ENCODE data around the gene GSTT2.
"Not testable (repeated sequence)": the region's sequence is repeated elsewhere in the genome, so short reads cannot be mapped to it uniquely, and the experiment has no call there.

GSTT2 gene

GRCh38 chr22:23979557-23980240 lies at the start of gene GSTT2:
Gene GSTT2, plus strand, starts transcription at chr22:23980134.
- DNase-seq (ENCODE audit: low read depth, low spot score); H3K27ac ChIP-seq: not testable (repeated sequence)

GRCh38 chr22:23938328-23939016 lies 41.5 kb upstream of the GSTT2 start:
- H3K27ac ChIP-seq: no peak overlapping the region
- no peak for DNase-seq (ENCODE audit: low read depth, low spot score)

- H3K27ac ChIP-seq: no peak overlapping the region
Observed at GRCh38 chr22:23939017-23939357, 40.9 kb upstream of the GSTT2 start.

DNA sequence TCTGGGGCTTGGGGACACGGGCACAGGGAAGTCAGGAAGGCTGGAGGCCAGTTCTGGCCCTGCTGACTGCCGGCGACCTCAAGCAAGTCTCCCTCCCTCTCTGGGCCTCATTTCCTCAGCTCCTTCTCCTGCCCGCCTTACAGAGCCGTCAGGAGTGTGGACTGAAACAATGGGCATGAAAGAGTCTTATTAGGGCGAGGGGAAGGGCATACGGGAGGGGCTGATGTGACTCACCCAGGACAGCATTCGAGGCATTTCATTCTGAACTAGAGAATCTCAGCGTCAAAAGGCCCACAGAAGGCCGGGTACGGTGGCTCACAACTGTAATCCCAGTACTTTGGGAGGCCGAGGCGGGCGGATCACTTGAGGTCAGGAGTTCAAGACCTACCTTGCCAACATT lies 39.8 kb upstream of the GSTT2 start:
- DNase-seq (ENCODE audit: low read depth, low spot score); H3K27ac ChIP-seq: not testable (repeated sequence)

More at GRCh38 chr22:23939017-23939357, 40.9 kb upstream of the GSTT2 start:
- DNase-seq (ENCODE audit: low read depth, low spot score): no peak

GRCh38 chr22:23947391-23947790 lies 32.5 kb upstream of the GSTT2 start:
- not testable (repeated sequence) for H3K27ac ChIP-seq; DNase-seq (ENCODE audit: low read depth, low spot score)

DNA sequence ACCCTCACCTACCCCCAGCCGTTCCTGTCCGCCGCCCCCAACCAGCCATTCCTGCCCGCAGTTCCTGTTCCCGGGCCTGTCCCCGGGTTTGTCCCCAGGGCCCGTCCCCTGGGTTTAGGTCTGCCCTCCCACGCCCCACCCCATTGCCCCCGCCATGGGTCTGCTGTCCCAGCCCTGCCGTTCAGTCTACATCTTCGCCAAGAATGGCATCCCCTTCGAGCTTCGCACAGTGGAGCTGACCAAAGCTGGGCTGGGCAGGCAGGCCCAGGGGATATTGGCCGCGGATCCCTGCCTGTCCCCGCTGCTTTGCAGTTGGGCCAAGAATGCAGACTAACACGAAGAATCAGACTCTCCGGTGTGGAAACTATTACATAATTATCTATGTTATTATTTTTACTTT lies 30.2 kb upstream of the GSTT2 start:
- DNase-seq (ENCODE audit: low read depth, low spot score); H3K27ac ChIP-seq: not testable (repeated sequence)

- DNase-seq (ENCODE audit: low read depth, low spot score); H3K27ac ChIP-seq: not testable (repeated sequence)
Observed at GRCh38 chr22:23951383-23951782, 28.6 kb upstream of the GSTT2 start.

DNA sequence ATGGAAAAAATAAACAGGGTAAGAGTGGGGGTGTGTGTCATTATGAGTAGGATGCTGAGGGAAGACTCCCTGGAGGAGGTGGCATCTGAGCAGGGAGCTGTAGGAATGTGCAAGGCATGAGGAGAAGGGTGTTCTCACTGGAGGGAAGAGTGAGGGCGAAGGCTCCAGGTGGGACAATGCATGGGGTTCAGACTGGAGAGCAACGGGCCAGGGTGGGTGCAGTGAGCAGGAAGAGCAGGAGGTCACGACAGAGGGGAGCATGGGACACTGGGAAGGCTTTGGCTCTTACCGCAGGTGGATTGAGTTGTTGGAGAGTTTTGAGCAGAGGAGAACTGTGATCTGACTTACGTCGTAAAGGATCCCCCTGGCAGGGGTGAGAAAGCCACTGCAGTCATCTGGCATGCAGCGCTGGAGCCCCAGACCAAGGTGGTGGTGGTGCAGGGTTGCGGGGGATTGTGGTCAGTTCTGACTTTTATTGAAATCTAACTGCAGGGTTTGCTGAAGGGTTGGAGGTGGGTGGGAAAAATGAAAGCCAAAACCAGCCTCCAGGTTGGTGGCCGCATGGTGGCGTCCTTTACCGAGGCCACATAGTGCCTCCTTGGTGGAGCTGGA lies 27.0 kb upstream of the GSTT2 start:
- DNase-seq (ENCODE audit: low read depth, low spot score): not testable (repeated sequence)

GRCh38 chr22:23953485-23953884 lies 26.4 kb upstream of the GSTT2 start:
- not testable (repeated sequence) for DNase-seq (ENCODE audit: low read depth, low spot score); H3K27ac ChIP-seq

More for the DNA sequence above, 27.0 kb upstream of the GSTT2 start:
- H3K27ac ChIP-seq: not testable (repeated sequence)

GRCh38 chr22:23954193-23954990 lies 25.5 kb upstream of the GSTT2 start:
- not testable (repeated sequence) for DNase-seq (ENCODE audit: low read depth, low spot score); H3K27ac ChIP-seq

- DNase-seq (ENCODE audit: low read depth, low spot score); H3K27ac ChIP-seq: not testable (repeated sequence)
Observed at GRCh38 chr22:23954991-23955305, 25.0 kb upstream of the GSTT2 start.

GRCh38 chr22:23955886-23956285 lies 24.0 kb upstream of the GSTT2 start:
- not testable (repeated sequence) for H3K27ac ChIP-seq; DNase-seq (ENCODE audit: low read depth, low spot score)

- not testable (repeated sequence) for H3K27ac ChIP-seq; DNase-seq (ENCODE audit: low read depth, low spot score)
Observed at GRCh38 chr22:23956301-23956900, 23.5 kb upstream of the GSTT2 start.

DNA sequence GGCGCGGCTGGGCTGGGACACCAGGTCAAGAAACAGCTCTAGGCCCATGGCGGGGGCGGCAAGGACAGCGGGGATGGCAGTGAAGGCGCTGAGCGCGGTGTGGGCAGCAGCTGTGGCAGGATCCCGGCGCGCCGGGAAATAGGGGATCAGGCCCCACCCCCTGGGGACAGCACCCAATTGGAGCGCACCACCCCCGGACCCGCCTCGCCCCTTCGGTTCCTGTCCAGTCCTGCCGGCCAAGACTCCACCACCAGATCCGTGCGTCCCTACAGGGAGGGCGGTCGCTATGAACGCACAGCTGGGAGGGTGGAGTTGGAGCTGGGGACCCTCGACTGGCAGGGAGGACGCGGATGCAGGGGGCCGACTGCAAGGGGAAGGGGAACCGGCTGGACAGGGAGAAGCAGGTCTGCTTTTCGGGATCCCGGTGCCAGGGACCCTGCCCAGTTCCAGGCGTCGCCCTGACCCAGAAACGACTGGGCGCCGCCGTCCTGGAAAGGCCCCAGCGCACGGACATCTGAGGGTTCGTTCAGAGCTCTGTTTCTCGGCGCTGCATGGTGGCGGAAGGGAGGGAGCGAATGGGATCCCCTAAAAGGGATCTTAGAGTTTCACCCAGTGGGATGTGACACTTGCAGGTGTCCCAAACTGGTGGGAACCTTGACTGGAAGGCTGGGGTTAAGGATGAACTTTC lies 18.7 kb upstream of the GSTT2 start, which contains the start of gene GSTT2B:
Gene GSTT2B (minus strand): TSS at position 112 of the 688 bp plus-strand sequence. CDS start 64 bp downstream, at position 48.
- H3K27ac ChIP-seq; DNase-seq (ENCODE audit: low read depth, low spot score): not testable (repeated sequence)

- not testable (repeated sequence) for DNase-seq (ENCODE audit: low read depth, low spot score); H3K27ac ChIP-seq
Observed at GRCh38 chr22:23966094-23966493, 13.8 kb upstream of the GSTT2 start.

- DNase-seq (ENCODE audit: low read depth, low spot score); H3K27ac ChIP-seq: not testable (repeated sequence)
Observed at GRCh38 chr22:23966568-23966967, 13.4 kb upstream of the GSTT2 start, which contains the start of gene DDTL. Gene DDTL, plus strand, starts transcription at chr22:23966888. Its CDS starts 27 bp downstream, at chr22:23966915.

- no peak for DNase-seq (ENCODE audit: low read depth, low spot score)
- no peak overlapping the region for H3K27ac ChIP-seq
Observed at GRCh38 chr22:23969071-23969470, 10.9 kb upstream of the GSTT2 start.

DNA sequence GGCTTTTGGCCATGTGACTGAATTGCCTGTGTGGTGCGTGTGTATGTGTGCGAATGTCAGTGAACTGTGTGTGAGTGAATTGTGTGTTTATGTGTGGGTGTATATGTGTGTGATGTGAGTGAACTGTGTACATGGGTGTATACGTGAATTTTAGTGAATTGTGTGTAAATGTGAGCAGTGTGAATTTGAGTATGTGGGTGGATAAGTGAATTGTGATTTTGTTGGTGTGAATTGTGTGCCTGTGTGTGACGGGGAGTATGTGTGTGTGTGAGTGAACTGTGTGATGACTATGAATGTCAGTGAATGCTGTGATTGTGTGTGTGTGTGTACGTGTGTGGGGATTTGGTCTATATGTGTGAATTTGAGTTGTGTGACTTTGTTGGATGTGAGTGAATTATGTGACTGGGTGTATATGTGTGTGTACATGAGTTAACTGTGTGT lies 9.7 kb upstream of the GSTT2 start:
- DNase-seq (ENCODE audit: low read depth, low spot score): no peak
- H3K27ac ChIP-seq: no peak overlapping the region

GRCh38 chr22:23970816-23971486 lies 9.0 kb upstream of the GSTT2 start:
- no peak overlapping the region for H3K27ac ChIP-seq
- no peak for DNase-seq (ENCODE audit: low read depth, low spot score)

Data from epithelial cell of prostate (primary cell).